H1 (cell line): ENCODE measurements around the gene GRHL3. TPM values are rescaled to one million over a fixed set of nuclear protein-coding genes. Genes with fewer than 3 reads are reported as not detected.

ENCODE experiments used
- BRCA1 ChIP-seq: IDR thresholded peaks from 2 replicates; pipeline ENCODE4 v1.6.1; 2012; ENCODE audit warnings: low read depth, low read length, improper control_type of control experiment
- GABPA ChIP-seq: IDR thresholded peaks from 2 replicates; pipeline ENCODE4 v1.6.1; 2011; ENCODE audit warnings: mild to moderate bottlenecking, low read length, moderate library complexity, borderline replicate concordance; ENCODE audit not compliant: insufficient read depth
- GTF2F1 ChIP-seq: IDR thresholded peaks from 2 replicates; pipeline ENCODE4 v1.6.1; 2012; ENCODE audit warnings: low read depth, low read length, improper control_type of control experiment, borderline replicate concordance
- POLR2A ChIP-seq, 2 experiments: IDR thresholded peaks; 1 replicate in 1 of 2; 2 replicates in 1 of 2; pipeline ENCODE4 v1.6.1; 2011; ENCODE audit warnings: low read depth in 2 of 2, low read length in 2 of 2, mild to moderate bottlenecking in 2 of 2; ENCODE audit errors: control extremely low read depth in 1 of 2
- RFX5 ChIP-seq: IDR thresholded peaks from 2 replicates; pipeline ENCODE4 v1.6.1; 2011; ENCODE audit warnings: low read depth, low read length, improper control_type of control experiment, borderline replicate concordance
- SIN3A ChIP-seq, 2 experiments: IDR thresholded peaks in 1 of 2; conservative IDR thresholded peaks in 1 of 2; 2 replicates each; pipeline ENCODE4 v1.6.1; 2011 to 2012; ENCODE audit warnings: low read length in 2 of 2, improper control_type of control experiment in 1 of 2, low read depth in 1 of 2, mild to moderate bottlenecking in 1 of 2
- TAF7 ChIP-seq: optimal IDR thresholded peaks from 2 replicates; pipeline ENCODE3; 2011; ENCODE audit warnings: low read depth, mild to moderate bottlenecking, inconsistent platforms, low read length, moderate library complexity, borderline replicate concordance
- polyA plus RNA-seq, 7 experiments: library from polyadenylated mRNA; depleted of rRNA in 3 of 7; stranded (reverse) in 5 of 7; unstranded in 2 of 7; fragments of >200 nt in 5 of 7; fragments of 200-250 nt in 2 of 7; gene quantifications; 1 replicate in 5 of 7; 2 replicates in 1 of 7; 4 replicates in 1 of 7; pipeline versions ENCODE4 v1.2.1 to v1.2.3, GENCODE V29; 2011 to 2013; ENCODE audit warnings: missing spikeins in 2 of 7, mixed read lengths in 2 of 7
- total RNA-seq: library from RNA; stranded (reverse); fragmentation: NEBNext Ultra II Directional; extraction: Animal tissue kit (Norgen Biotek cat#: 25700); gene quantifications from 2 replicates; pipeline ENCODE4 v1.2.1, GENCODE V29; 2021
- TF ChIP-seq, protein P1 (sequence below): IDR thresholded peaks from 2 replicates; pipeline ENCODE4 v1.6.1; 2011; ENCODE audit warnings: low read length, improper control_type of control experiment

GRHL3 gene
- total and polyA plus RNA-seq, 2 of the 8 experiments (the other 6 are each of a cell fraction or from before 2014, with no cell fraction given), result 0.80 to 1.8 TPM

GRCh38 chr1:24390924-24391782 is 72.0 kb downstream of the GRHL3 start (continued):
- TF ChIP-seq BRCA1 (no peak), TAF7 (no peak), RFX5 (no peak), GABPA (no peak), SIN3A (conservative IDR thresholded peaks at IDR 0.05 in 1 of 2, IDR thresholded peaks at IDR 0.05 in 1 of 2; ENCODE audit: low read depth in 1 of 2, low read length in 2 of 2) (no peak), POLR2A (IDR thresholded peaks at IDR 0.05; ENCODE audit: control extremely low read depth in 1 of 2, low read depth in 2 of 2, low read length in 2 of 2) (no peak), GTF2F1 (no peak)
- TF ChIP-seq, protein P1, sequence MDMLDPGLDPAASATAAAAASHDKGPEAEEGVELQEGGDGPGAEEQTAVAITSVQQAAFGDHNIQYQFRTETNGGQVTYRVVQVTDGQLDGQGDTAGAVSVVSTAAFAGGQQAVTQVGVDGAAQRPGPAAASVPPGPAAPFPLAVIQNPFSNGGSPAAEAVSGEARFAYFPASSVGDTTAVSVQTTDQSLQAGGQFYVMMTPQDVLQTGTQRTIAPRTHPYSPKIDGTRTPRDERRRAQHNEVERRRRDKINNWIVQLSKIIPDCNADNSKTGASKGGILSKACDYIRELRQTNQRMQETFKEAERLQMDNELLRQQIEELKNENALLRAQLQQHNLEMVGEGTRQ, result no peak
- TF ChIP-seq, all 59 proteins: peak for 4
